Endometrium (tissue), 2 donors: ENCODE data around the gene ARMS2.

Source experiments
- FAIRE-seq: peaks from 2 replicates; lab custom pipeline; 2012; peaks lifted over from hg19 to GRCh38; lab: Jason Lieb, UNC
- donor health status: control.
- donor health status: control.

Gene ARMS2

DNA sequence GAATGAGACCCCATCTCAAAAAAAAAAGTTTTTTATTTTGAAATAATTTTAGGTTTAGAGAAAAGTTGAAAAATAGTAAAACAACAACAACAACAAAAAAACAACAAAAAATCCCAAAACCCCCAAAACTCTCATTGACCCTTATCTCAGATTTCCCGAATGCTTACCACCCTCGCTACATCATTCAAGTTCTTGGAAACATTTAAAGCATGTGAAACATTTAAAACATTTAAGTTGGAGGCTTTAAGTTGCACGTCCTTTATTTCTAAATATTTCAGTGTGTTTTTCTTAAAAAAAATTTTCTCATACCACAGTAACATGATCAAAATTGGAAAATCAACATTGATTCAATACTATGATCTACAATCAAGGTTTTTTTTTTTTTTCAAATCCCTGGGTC lies 382 bp upstream of the ARMS2 start:
- no peak for FAIRE-seq

DNA sequence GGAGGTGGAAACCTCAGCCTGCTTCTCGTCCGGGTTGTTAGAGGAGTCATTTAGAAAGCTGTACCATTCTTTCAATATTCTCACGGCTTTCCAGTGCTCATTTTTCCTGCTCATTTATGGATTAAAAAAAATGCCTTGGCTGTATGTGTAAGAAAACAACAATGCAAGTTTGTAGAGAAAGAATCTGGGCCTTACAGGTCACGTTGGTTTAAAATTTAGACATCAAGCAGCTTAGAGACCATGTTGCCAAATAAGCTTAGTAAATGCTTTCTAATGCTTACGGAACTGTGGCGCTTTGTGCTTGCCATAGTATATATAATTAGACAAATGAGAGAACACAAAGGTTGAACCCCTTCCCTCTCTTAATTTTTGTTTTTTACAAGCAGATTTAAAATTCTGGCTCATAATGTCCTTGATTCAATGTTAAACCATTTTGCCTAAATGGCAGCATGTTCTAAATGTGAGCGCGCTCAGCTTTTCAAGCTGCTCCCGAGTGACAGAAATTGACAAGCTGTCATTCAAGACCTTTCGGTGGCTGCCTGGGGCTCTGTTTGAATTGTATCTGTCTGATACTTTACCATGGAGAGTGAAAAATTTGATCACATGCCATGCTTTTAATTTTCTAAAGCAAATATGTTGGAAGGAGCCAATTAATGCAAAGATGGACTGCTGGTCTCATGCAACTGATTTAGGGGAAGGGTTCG lies 1.1 kb downstream of the ARMS2 start:
- FAIRE-seq = no peak

- no peak for FAIRE-seq
Measured at GRCh38 chr10:122457934-122458333, 3.5 kb downstream of the ARMS2 start.

GRCh38 chr10:122458693-122459092 lies 4.2 kb downstream of the ARMS2 start:
- no peak for FAIRE-seq

GRCh38 chr10:122459561-122460273 lies 5.3 kb downstream of the ARMS2 start:
- FAIRE-seq = no peak

GRCh38 chr10:122460891-122461293 lies 6.4 kb downstream of the ARMS2 start:
- FAIRE-seq = no peak

DNA sequence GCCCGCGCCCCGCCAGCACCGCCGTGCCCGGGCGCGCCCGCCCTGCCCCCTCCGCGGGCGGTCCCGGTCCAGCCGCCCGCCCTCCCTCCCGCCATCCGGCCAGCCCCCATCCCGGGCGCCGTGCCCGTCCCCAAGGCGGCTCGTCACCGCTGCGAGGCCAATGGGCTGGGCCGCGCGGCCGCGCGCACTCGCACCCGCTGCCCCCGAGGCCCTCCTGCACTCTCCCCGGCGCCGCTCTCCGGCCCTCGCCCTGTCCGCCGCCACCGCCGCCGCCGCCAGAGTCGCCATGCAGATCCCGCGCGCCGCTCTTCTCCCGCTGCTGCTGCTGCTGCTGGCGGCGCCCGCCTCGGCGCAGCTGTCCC lies 6.9 kb downstream of the ARMS2 start, which contains the start of gene HTRA1:
HTRA1 (plus strand) TSS at position 187 of the 362 bp plus-strand sequence; CDS start at position 287, 100 bp downstream.
- FAIRE-seq = no peak

GRCh38 chr10:122461729-122462532 lies 7.5 kb downstream of the ARMS2 start:
- FAIRE-seq = no peak

DNA sequence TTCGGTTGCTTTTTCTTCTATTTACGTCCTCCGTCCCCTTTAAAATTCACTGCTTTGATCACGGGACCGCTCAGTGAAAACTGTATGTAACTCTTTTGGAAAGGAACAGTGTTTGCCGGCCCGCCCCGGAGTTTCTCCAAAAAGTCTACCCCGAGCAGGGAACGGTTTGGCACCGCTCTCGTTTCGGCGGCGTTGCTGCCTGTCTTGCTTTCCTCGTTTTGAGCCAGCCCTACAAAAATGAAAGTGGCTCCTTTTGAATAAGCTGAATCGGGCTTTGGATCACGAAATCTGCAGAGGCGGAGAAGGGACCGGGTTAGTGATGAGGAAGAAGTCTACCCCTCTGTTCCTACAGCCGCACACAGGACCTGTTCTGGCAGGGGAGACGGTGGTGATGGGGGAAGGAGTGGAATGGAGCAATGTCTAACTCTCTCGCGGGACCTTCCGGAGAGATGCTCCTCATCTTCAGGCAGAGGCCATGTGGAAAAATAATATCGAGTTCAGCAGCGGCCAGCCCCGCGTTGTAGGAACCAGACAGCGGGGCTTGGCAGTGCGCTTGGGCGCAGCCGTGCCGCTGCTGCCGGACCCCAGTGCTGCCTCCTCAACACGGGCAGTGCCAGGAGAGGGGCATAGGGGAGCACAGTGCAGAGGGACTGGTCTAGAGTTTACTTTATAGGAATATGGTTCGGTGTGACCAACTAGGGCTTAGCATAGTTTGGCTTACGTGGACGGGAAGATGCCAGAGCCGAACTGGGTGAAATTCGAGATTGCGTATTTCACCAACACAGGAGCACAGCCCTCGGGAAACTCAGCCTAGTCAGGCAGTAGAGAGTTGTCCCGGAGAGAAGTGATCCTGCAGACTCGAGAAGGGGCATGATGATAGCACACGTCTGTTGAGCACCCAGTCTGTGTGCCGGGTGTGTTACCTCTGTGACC lies 8.3 kb downstream of the ARMS2 start:
- FAIRE-seq = no peak

- no peak for FAIRE-seq
Measured at GRCh38 chr10:122463466-122464249, 9.2 kb downstream of the ARMS2 start.

DNA sequence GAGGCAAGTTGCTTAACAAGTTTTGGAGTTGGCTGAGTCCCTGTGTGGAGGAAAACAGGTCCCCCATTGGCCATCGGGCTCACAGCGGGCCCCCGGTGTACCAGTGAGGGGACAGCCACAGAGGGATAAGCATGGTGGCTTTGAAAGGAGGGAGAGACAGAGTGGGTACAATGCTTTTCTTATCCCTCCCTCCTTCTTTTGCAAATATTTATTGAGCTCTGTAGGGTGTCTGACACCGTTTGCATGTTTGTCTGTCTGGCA lies 9.7 kb downstream of the ARMS2 start:
- no peak for FAIRE-seq

GRCh38 chr10:122464586-122464985 lies 10.1 kb downstream of the ARMS2 start:
- FAIRE-seq = no peak

DNA sequence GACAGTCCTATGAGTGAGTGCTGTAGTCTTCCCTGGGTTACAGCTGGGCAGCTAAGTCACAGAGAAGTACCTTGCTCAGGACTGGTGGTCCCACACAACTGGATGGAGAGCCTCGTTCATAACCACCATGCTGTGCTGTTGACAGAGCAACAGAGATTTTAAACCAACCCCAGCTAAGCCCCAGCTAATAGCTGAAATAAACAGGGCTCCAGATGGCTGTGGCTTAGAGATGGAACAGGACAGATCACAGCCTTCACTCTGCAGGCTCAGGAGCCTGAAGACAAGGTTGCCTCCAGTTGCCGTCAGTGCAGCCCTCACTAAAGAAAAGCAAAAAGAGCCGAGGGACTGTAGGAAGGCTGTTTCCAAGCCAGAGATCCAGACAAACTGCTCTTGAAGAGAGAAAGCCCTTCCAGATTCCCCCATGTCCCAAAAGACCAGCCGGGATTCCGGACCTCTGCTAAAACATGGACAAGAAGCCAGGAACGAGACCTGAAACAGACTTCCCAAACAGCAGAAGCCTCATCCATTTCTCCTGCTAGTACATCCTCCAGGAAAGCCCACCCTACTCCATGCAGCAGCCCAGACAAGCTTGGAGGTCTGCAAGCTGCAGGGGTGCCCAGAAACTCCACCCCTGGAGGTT lies 11.1 kb downstream of the ARMS2 start:
- FAIRE-seq = no peak

DNA sequence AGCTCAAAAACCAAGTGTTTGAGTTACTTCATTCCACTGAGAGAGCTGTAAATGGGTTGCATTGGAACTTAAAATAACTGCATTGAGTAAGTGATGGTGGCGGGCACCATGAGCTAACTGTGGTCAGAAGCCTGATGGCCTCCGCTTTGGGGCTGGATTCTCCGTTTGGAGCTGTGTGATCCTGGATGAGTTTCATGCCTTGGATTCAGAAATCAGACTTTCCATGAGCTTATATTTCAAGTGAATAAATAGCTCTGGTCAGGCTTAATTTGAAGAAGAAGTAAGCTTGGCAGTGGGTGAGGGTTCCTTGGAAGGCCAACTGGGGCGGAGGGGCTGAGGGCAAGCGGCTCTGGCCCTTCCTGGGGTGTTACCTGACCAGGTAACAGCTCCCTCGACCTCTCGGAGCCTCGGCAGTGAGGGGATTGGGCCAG lies 12.5 kb downstream of the ARMS2 start:
- FAIRE-seq = no peak

GRCh38 chr10:122467701-122468100 lies 13.2 kb downstream of the ARMS2 start:
- FAIRE-seq = no peak

- FAIRE-seq = no peak
Measured at GRCh38 chr10:122468307-122468925, 14.0 kb downstream of the ARMS2 start.

DNA sequence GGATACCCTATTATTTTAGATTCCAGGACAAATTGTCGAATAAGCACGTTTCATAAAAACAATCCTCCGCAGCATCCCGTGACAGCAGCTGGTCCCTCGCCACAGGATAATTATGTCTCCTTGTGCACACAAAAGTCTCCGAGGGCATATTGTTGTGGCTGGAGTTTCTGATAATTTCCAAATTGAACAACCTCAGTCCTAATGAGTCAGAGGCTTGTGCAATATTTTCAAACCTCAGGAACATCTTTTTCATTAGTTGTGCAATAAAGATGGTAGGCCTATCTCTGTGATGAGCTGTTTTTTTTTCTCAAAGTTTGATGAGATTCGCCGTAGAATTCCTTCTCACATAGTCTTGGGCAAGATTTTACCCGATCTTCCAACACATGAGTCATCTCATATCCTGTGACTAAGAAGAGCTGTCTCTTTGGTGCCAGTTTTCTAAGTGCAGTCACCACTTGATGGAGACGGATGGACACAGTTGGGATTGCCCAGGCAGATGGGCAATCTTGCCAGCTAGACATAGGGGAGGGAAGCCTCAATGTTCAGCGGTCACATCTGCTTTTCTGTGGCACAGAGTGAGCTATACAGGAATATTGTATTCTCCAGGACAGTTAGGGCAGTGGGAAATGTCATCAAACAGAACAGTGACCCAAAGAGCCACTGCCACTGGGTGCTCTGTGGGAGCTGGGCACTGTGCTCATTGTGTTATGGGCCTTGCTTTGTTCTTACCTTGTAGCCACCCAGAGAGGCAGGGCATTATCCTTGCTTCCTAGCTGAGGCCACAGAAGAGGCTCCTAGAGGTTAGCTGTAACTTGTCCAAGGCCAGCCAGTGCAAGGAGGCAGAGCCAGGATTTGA lies 14.7 kb downstream of the ARMS2 start:
- FAIRE-seq = no peak

DNA sequence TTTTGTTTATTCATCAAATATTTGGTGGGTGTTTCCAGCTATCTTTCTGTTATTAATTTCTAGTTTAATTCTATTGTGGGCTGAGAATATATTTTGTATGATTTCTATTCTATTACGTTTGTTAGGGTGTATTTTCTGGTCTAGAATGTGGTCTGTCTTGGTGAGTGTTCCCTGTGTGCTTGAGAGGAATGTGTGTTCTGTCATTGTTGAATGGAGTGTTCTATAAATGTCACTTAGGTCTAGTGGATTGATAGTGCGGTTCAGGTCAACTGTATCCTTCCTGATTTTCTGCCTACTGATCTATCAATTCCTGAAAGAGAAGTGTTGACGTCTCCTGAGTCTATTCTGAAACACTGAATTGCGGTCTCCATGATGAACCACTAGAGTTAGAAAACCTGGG lies 15.4 kb downstream of the ARMS2 start:
- FAIRE-seq = no peak

DNA sequence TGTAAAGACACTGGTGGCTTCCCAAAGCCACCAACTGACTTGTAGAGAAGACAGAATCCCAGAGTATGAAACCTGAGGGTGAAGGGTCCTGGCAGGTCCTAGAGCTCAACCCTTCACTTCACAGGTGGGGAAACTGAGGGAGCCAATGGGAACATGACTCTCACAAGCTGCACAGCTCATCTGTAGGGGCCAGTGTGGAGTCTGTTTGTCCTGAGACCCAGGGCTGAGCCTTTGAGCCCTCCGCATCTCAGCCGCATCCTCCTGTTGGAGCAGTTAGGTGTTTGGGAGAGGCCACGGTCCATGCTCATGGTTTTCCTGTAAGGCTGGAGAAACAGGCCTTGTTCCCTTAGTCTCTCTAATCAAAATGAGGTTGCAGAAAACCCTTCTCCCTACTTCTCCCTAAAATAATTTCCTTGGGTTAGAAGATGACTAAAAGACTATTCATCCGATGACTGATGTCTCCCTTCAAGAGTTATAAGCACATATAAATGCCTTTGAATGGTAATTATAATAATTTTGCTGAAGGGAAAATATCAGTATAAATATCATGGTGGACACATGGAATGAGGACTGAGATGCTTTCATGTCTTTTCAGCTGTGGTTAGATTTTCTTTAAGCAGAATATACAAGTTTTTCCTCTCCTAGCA lies 17.2 kb downstream of the ARMS2 start:
- no peak for FAIRE-seq
